Heart left ventricle (tissue), 16 donors: Measurements from ENCODE around the gene PRR35. TPM values are rescaled to one million over a fixed set of nuclear protein-coding genes. Genes with fewer than 3 reads are reported as not detected.

ENCODE experiments used
- ATAC-seq, 4 donors: fragments of 200-7000 bp; cut with Tn5 transposase; one replicate each; pipeline ENCODE4 v1.9.1; 2020 to 2022; ENCODE audit warnings: moderate library complexity in 4 of 4, mild to moderate bottlenecking in 3 of 4, moderate number of reproducible peaks in 1 of 4
- DNase-seq, 5 donors: peaks; one replicate each; pipeline ENCODE4 v3.0.0-alpha.2; 2020
- H3K27ac ChIP-seq, 12 donors: fragments of 200-600 bp; sonication (generic) in 4 of 12; one replicate each; pipeline versions ENCODE4 v1.5.0 to v1.8.0; 2016 to 2022; ENCODE audit warnings: mild to moderate bottlenecking in 2 of 12
- H3K27me3 ChIP-seq, 9 donors: fragments of 200-600 bp; sonication (generic) in 2 of 9; one replicate each; pipeline versions ENCODE4 v1.5.1 to v1.8.0; 2016 to 2022; ENCODE audit warnings: mild to moderate bottlenecking in 3 of 9
- H3K36me3 ChIP-seq, 9 donors: fragments of 200-600 bp; sonication (generic) in 2 of 9; one replicate each; pipeline versions ENCODE4 v1.5.0 to v1.8.0; 2018 to 2022; ENCODE audit warnings: mild to moderate bottlenecking in 2 of 9
- H3K4me1 ChIP-seq, 12 donors: fragments of 200-600 bp; sonication (generic) in 4 of 12; one replicate each; pipeline versions ENCODE4 v1.5.0 to v1.8.0; 2016 to 2022; ENCODE audit warnings: mild to moderate bottlenecking in 3 of 12
- H3K4me3 ChIP-seq, 12 donors: fragments of 200-600 bp; sonication (generic) in 4 of 12; one replicate each; pipeline versions ENCODE4 v1.5.0 to v1.8.0; 2017 to 2022; ENCODE audit warnings: mild to moderate bottlenecking in 9 of 12, moderate library complexity in 4 of 12
- H3K9me3 ChIP-seq, 12 donors: fragments of 200-600 bp; sonication (generic) in 4 of 12; one replicate each; pipeline versions ENCODE4 v1.5.0 to v1.8.0; 2016 to 2022; ENCODE audit warnings: mild to moderate bottlenecking in 1 of 12
- CTCF ChIP-seq, 12 donors: fragments of 200-600 bp; sonication (generic) in 4 of 12; IDR thresholded peaks; one replicate each; pipeline versions ENCODE4 v1.5.0 to v1.8.0; 2018 to 2022; ENCODE audit warnings: antibody characterized with exemption in 12 of 12, mild to moderate bottlenecking in 5 of 12
- POLR2A ChIP-seq, 2 donors: fragments of 450-650 bp; IDR thresholded peaks; one replicate each; pipeline ENCODE4 v1.6.1; 2017; ENCODE audit warnings: antibody characterized with exemption in 2 of 2, mild to moderate bottlenecking in 2 of 2, moderate library complexity in 2 of 2
- WGBS, 4 donors: extraction: QIAGEN DNeasy Blood & Tissue Kit in 2 of 4; methylation state at CpG; one replicate each; pipeline versions ENCODE4 v1.1.5 to v1.1.7; 2013 to 2018; 5-methylcytosine and 5-hydroxymethylcytosine counted together
- intact Hi-C, 10 donors: fragments of 100-400 bp; cut with DNase I; formaldehyde crosslinking; loops; one replicate each; pipeline versions ENCODE4 v1.11.1 to v1.14.2; 2022
- polyA plus RNA-seq, 2 donors: library from polyadenylated mRNA; stranded (reverse); fragments of 200-250 nt; gene quantifications; one replicate each; pipeline ENCODE4 v1.2.3, GENCODE V29; 2013
- total RNA-seq, 9 donors: library from RNA; depleted of rRNA in 2 of 9; stranded (reverse); fragments of >200 nt in 2 of 9; fragmentation: NEBNext Ultra II Directional in 3 of 9; extraction: Animal tissue kit (Norgen Biotek cat#: 25700) in 3 of 9; gene quantifications; one replicate each; pipeline versions ENCODE4 v1.1.0 to v1.2.4, GENCODE V29; 2016 to 2023
- donor health status: ischemic (EF 13 %, LVEDD 7.1; RV severe dilation, severe dysfunction).
- donor health status: healthy with polysubstance abuse.
- donor health status: DM: no; HTN: yes; CAD: no.
- donor health status: DM: no; HTN: no; CAD: no.
- donor health status: ischemic (EF 25% LVEDD 6.9; RV normal size, moderate dysfunction).
- donor health status: ischemic (EF 25% LVEDD 5.7; RV mildly dilated, moderate dysfunction).
- donor health status: healthy.
- donor health status: DM: yes; HTN: yes; CAD: no.
- donor health status: ischemic (EF 35%, LVEDD 5.7; RV mildly dilated, moderate dysfunction).
- donor health status: nonischemic (EF 11% LVEDD 7.7; RV severe dilation, severe dysfunction).
- donor health status: DM: yes; HTN: yes; CAD: no.
- donor health status: PGD.
- donor health status: ischemic (EF 29% LVEDD 5.4; RV normal size, mild dysfunction).
- donor health status: nonischemic (EF 23%, LVEDD 6.1; RV moderate dilation, normal function).

Gene PRR35
- total and polyA plus RNA-seq, 11 donors = not detected

- intact Hi-C loops = no loop called here
- H3K27me3 ChIP-seq = no peaks in the 10 kb centered on the region
- WGBS, 4 donors = 84 to 92% (median 90%) methylated on average over 17 to 23 of the region's 23 CpGs
- no peaks in the 10 kb centered on the region for H3K9me3 ChIP-seq
- ATAC-seq (no peak), DNase-seq (no peak)
- peaks cover 11 to 74% (median 44%) of the 10 kb centered on the region in 12 donors for H3K4me1 ChIP-seq
- TF ChIP-seq POLR2A (IDR thresholded peaks at IDR 0.05) (no peak), CTCF (IDR thresholded peaks at IDR 0.05) (no peak)
- H3K36me3 ChIP-seq = peaks cover 0 to 7% (median 0%) of the 10 kb centered on the region in 9 donors
- H3K4me3 ChIP-seq = no peak overlapping the region
- H3K27ac ChIP-seq = no peak overlapping the region
Measured at GRCh38 chr16:530111-530817, 29.9 kb upstream of the PRR35 start.

- no peak overlapping the region for H3K27ac ChIP-seq
Measured at GRCh38 chr16:531494-532125, 28.6 kb upstream of the PRR35 start.

GRCh38 chr16:533391-534123, 26.6 kb upstream of the PRR35 start:
- H3K4me3 ChIP-seq = no peak overlapping the region
- no peak for DNase-seq
- peaks cover 2 to 53% (median 26%) of the 10 kb centered on the region in 12 donors for H3K4me1 ChIP-seq
- no peak for TF ChIP-seq POLR2A (IDR thresholded peaks at IDR 0.05)
- no peak for TF ChIP-seq CTCF (IDR thresholded peaks at IDR 0.05)
- WGBS, 4 donors = 67 to 82% (median 72%) methylated on average over 16 to 30 of the region's 30 CpGs
- H3K27ac ChIP-seq = no peak overlapping the region
- no peaks in the 10 kb centered on the region for H3K27me3 ChIP-seq
- intact Hi-C loops = no loop called here
- ATAC-seq = peak in 1 of 4 donors; percentile 5
- peaks cover 0 to 28% (median 4%) of the 10 kb centered on the region in 9 donors for H3K36me3 ChIP-seq
- H3K9me3 ChIP-seq = no peaks in the 10 kb centered on the region

More at GRCh38 chr16:531494-532125, 28.6 kb upstream of the PRR35 start:
- no peak for DNase-seq
- H3K4me1 ChIP-seq = peaks cover 4 to 62% (median 31%) of the 10 kb centered on the region in 12 donors
- H3K36me3 ChIP-seq = peaks cover 0 to 11% (median 0%) of the 10 kb centered on the region in 9 donors
- 83 to 90% (median 85%) methylated on average over 15 to 16 of the region's 16 CpGs for WGBS, 4 donors
- H3K27me3 ChIP-seq = no peaks in the 10 kb centered on the region
- intact Hi-C loops = no loop called here
- ATAC-seq = no peak
- no peak overlapping the region for H3K4me3 ChIP-seq
- H3K9me3 ChIP-seq = no peaks in the 10 kb centered on the region
- TF ChIP-seq POLR2A (IDR thresholded peaks at IDR 0.05) (no peak), CTCF (IDR thresholded peaks at IDR 0.05) (no peak)

GRCh38 chr16:534135-534534, 26.1 kb upstream of the PRR35 start:
- H3K4me1 ChIP-seq = peaks cover 2 to 47% (median 20%) of the 10 kb centered on the region in 12 donors

More at GRCh38 chr16:534135-534534, 26.1 kb upstream of the PRR35 start:
- intact Hi-C loops = no loop called here
- no peak for ATAC-seq
- H3K36me3 ChIP-seq = peaks cover 0 to 28% (median 4%) of the 10 kb centered on the region in 9 donors
- TF ChIP-seq CTCF (IDR thresholded peaks at IDR 0.05) (no peak), POLR2A (IDR thresholded peaks at IDR 0.05) (no peak)
- H3K9me3 ChIP-seq = no peaks in the 10 kb centered on the region
- DNase-seq = no peak
- H3K27me3 ChIP-seq = no peaks in the 10 kb centered on the region
- H3K27ac ChIP-seq = no peak overlapping the region
- H3K4me3 ChIP-seq = no peak overlapping the region
- 83 to 88% (median 87%) methylated on average over 15 to 21 of the region's 21 CpGs for WGBS, 4 donors
